WTC11 (cell line): Measurements from ENCODE around the gene FGFR4.
A peak's percentile ranks its signal among the peaks of the same experiment; 100 is the strongest.

Source experiments
- ATF3 ChIP-seq: sonication (generic); formaldehyde crosslinking; conservative IDR thresholded peaks from 2 replicates; pipeline ENCODE4 v1.8.1; 2022; ENCODE audit warnings: mild to moderate bottlenecking, missing genetic modification reagents
- CREB1 ChIP-seq: sonication (generic); formaldehyde crosslinking; IDR thresholded peaks from 2 replicates; pipeline ENCODE4 v1.8.0; 2023; ENCODE audit warnings: mild to moderate bottlenecking, missing genetic modification reagents
- CTCF ChIP-seq: fragments of 200-600 bp; IDR thresholded peaks from 2 replicates; pipeline ENCODE4 v1.8.0; 2022; ENCODE audit warnings: antibody characterized with exemption
- EMX1 ChIP-seq: fragments of 250-450 bp; sonication (Bioruptor Pico); IDR thresholded peaks from 2 replicates; pipeline ENCODE4 v1.8.0; 2021; ENCODE audit warnings: mild to moderate bottlenecking
- FOXP1 ChIP-seq: sonication (generic); formaldehyde crosslinking; IDR thresholded peaks from 2 replicates; pipeline ENCODE4 v1.8.0; 2022; ENCODE audit warnings: missing genetic modification reagents, mild to moderate bottlenecking, moderate library complexity, borderline replicate concordance
- GABPB1 ChIP-seq: sonication (generic); formaldehyde crosslinking; IDR thresholded peaks from 2 replicates; pipeline ENCODE4 v1.8.1; 2023; ENCODE audit warnings: mild to moderate bottlenecking, missing genetic modification reagents
- NR2C2 ChIP-seq: sonication (generic); formaldehyde crosslinking; IDR thresholded peaks from 2 replicates; pipeline ENCODE4 v1.8.0; 2022; ENCODE audit warnings: mild to moderate bottlenecking, missing genetic modification reagents
- PREB ChIP-seq: sonication (generic); formaldehyde crosslinking; IDR thresholded peaks from 2 replicates; pipeline ENCODE4 v1.8.1; 2022; ENCODE audit warnings: mild to moderate bottlenecking, missing genetic modification reagents, moderate library complexity, borderline replicate concordance
- PRRX2 ChIP-seq: fragments of 250-450 bp; sonication (Bioruptor Pico); IDR thresholded peaks from 2 replicates; pipeline ENCODE4 v1.8.0; 2021; ENCODE audit warnings: mild to moderate bottlenecking
- SP1 ChIP-seq: sonication (generic); formaldehyde crosslinking; conservative IDR thresholded peaks from 2 replicates; pipeline ENCODE4 v1.8.1; 2022; ENCODE audit warnings: missing genetic modification reagents
- USF2 ChIP-seq: sonication (generic); formaldehyde crosslinking; IDR thresholded peaks from 2 replicates; pipeline ENCODE4 v1.8.1; 2023; ENCODE audit warnings: mild to moderate bottlenecking, missing genetic modification reagents, moderate library complexity
- ZNF281 ChIP-seq: sonication (generic); formaldehyde crosslinking; IDR thresholded peaks from 2 replicates; pipeline ENCODE4 v1.8.0; 2023; ENCODE audit warnings: mild to moderate bottlenecking, missing genetic modification reagents
- TF ChIP-seq, protein P1 (sequence below): sonication (generic); formaldehyde crosslinking; IDR thresholded peaks from 2 replicates; pipeline ENCODE4 v1.8.1; 2022; ENCODE audit warnings: mild to moderate bottlenecking, moderate library complexity, missing genetic modification reagents
- TF ChIP-seq, protein P2 (sequence below): sonication (generic); formaldehyde crosslinking; IDR thresholded peaks from 2 replicates; pipeline ENCODE4 v1.8.1; 2022; ENCODE audit warnings: low read depth, missing genetic modification reagents, borderline replicate concordance

DNA sequence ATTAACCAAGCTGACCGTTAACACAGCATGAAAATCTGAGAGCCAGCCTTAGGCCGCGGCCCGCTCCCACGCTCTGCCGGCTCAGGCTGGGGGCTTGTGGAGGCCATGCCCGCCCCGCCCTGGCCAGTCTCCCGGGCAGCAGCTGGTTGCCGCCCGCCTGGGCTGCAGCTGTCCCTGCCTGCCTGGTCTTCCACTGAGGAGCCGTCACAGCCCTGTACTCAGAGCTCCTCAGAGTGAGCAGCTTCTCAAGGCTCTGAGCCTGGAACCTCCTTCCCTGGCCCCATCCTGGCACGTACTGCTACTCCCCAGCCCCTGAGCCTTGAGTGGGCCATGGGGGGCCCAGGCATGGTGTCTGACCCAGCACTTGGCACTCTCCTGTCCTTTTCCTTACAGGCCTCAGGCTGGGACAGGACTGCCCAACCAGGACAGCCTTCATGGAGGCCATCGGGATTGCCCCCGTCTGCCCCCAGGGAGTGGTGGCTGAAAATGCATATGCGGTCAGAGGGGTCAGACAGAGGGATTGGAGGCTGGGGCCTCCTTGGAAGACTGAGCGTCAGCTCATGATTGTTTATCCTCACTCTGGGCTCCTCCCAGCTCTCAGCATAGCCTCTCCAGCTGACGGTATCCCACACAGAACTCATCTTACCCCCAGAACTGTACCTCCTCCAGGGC is 11.9 kb downstream of the FGFR4 start:
- TF ChIP-seq EMX1 = no peak
- 0 out of 2 replicates have a peak, but pooled peaks have one; percentile 34 for TF ChIP-seq USF2 (CRISPR knock-in tag)
- TF ChIP-seq CTCF = no peak
- TF ChIP-seq GABPB1 (CRISPR knock-in tag) = no peak
- no peak for TF ChIP-seq ZNF281 (CRISPR knock-in tag)
- TF ChIP-seq PRRX2 = no peak
- TF ChIP-seq, protein P1, sequence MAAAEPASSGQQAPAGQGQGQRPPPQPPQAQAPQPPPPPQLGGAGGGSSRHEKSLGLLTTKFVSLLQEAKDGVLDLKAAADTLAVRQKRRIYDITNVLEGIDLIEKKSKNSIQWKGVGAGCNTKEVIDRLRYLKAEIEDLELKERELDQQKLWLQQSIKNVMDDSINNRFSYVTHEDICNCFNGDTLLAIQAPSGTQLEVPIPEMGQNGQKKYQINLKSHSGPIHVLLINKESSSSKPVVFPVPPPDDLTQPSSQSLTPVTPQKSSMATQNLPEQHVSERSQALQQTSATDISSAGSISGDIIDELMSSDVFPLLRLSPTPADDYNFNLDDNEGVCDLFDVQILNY (CRISPR knock-in tag) = no peak
- TF ChIP-seq, protein P2, sequence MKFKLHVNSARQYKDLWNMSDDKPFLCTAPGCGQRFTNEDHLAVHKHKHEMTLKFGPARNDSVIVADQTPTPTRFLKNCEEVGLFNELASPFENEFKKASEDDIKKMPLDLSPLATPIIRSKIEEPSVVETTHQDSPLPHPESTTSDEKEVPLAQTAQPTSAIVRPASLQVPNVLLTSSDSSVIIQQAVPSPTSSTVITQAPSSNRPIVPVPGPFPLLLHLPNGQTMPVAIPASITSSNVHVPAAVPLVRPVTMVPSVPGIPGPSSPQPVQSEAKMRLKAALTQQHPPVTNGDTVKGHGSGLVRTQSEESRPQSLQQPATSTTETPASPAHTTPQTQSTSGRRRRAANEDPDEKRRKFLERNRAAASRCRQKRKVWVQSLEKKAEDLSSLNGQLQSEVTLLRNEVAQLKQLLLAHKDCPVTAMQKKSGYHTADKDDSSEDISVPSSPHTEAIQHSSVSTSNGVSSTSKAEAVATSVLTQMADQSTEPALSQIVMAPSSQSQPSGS = no peak
- no peak for TF ChIP-seq SP1
- no peak for TF ChIP-seq CREB1 (CRISPR knock-in tag)
- TF ChIP-seq ATF3 (CRISPR knock-in tag) = no peak
- no peak for TF ChIP-seq PREB (CRISPR knock-in tag)
- TF ChIP-seq NR2C2 = no peak
- no peak for TF ChIP-seq FOXP1 (CRISPR knock-in tag)
